ENCODE data around the gene ACACA.

DNA sequence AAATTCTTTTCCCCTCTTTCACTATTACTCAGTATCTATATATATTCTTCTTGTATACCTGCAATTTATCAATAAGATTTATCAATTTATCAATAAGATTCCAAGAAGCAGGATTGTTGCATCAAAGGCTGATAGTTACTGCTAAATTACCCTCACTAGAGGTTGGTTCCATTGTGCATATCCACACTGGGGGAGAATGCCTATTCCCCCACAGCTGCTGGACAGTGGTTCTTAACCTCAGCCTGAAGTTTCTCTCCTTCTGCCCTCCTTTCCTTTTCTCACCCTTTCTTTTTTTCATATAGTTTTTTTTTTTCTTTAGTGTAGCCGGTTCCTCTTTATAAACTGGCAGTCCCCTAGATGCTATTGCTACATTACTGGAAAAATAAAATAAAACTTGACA is 24.6 kb downstream of the ACACA start:
- TF ChIP-seq, protein P1, sequence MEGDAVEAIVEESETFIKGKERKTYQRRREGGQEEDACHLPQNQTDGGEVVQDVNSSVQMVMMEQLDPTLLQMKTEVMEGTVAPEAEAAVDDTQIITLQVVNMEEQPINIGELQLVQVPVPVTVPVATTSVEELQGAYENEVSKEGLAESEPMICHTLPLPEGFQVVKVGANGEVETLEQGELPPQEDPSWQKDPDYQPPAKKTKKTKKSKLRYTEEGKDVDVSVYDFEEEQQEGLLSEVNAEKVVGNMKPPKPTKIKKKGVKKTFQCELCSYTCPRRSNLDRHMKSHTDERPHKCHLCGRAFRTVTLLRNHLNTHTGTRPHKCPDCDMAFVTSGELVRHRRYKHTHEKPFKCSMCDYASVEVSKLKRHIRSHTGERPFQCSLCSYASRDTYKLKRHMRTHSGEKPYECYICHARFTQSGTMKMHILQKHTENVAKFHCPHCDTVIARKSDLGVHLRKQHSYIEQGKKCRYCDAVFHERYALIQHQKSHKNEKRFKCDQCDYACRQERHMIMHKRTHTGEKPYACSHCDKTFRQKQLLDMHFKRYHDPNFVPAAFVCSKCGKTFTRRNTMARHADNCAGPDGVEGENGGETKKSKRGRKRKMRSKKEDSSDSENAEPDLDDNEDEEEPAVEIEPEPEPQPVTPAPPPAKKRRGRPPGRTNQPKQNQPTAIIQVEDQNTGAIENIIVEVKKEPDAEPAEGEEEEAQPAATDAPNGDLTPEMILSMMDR (IDR thresholded peaks at IDR 0.05), result no peak
- no peak for TF ChIP-seq POLR2A (IDR thresholded peaks at IDR 0.05)

Measured in adrenal gland (tissue), 5 donors.